ENCODE measurements around the gene STK31. TPM values are rescaled to one million over a fixed set of nuclear protein-coding genes. Genes with fewer than 3 reads are reported as not detected.

The STK31 gene
- total RNA-seq = 10 to 100 TPM in 1 of 7 donors, 1 to 10 TPM in 1, under 1 TPM in 5; 0.47 to 10.1 (median 0.81) TPM
- under 1 TPM; 0.07 to 0.29 TPM for polyA plus RNA-seq
- long read RNA-seq, donor 1 = 0 reads
- long read RNA-seq, donor 2, transcript STK31-202 (24 exons, 3,326 nt) = major isoform, 9 of 33 reads
- long read RNA-seq, donor 2, partial matches to known transcripts = 24 of 33 reads
- long read RNA-seq, donor 2, other reads (novel, unspliced or antisense) = 0 of 33 reads
- long read RNA-seq, donor 3 = 0 reads

DNA sequence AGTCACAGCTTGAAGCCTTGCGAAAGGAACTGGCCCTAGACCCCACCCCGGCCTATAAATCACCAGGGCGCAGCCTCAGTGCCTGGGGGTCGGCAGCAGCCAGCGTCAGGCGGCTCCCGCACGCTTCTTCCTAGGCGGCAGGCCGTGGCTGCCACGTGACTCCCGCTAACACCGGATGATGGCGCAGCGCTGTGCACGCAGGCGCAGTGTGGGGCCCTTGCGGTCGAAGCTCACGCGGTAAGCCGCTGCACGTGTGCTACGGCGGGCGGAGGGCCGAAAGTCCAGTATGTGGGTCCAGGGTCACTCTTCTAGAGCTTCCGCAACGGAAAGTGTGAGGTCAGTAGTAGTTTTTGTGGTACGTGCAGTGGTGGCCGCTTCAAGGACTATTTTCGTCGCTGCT is at the start of gene STK31:
Gene STK31, plus strand, starts transcription at position 220 of the 400 bp plus-strand sequence. Its CDS starts 67 bp downstream, at position 287.
- Histone ChIP-seq H3K4me3 (no peak within 1 kb of the TSS), H3K4me1 (ENCODE audit: insufficient read depth) (no peaks in the 10 kb centered on the region), H3K36me3 (no peaks in the 10 kb centered on the region), H3K27me3 (no peaks in the 10 kb centered on the region), H3K9me3 (no peaks in the 10 kb centered on the region), H3K27ac (no peak within 1 kb of the TSS)
- DNase-seq = no peak
- intact Hi-C loops (cut with DNase I) = loop anchor here (2.0 to 10.0 kb wide), 6 partner anchors 138 to 445 kb away; no protein-coding TSS in a partner anchor
- 89 to 93% (median 92%) methylated on average over 33 of the region's 33 CpGs for WGBS, 3 donors
- TF ChIP-seq POLR2A (IDR thresholded peaks at IDR 0.05) (no peak), EP300 (IDR thresholded peaks at IDR 0.05) (no peak)
- TF ChIP-seq, protein P1, sequence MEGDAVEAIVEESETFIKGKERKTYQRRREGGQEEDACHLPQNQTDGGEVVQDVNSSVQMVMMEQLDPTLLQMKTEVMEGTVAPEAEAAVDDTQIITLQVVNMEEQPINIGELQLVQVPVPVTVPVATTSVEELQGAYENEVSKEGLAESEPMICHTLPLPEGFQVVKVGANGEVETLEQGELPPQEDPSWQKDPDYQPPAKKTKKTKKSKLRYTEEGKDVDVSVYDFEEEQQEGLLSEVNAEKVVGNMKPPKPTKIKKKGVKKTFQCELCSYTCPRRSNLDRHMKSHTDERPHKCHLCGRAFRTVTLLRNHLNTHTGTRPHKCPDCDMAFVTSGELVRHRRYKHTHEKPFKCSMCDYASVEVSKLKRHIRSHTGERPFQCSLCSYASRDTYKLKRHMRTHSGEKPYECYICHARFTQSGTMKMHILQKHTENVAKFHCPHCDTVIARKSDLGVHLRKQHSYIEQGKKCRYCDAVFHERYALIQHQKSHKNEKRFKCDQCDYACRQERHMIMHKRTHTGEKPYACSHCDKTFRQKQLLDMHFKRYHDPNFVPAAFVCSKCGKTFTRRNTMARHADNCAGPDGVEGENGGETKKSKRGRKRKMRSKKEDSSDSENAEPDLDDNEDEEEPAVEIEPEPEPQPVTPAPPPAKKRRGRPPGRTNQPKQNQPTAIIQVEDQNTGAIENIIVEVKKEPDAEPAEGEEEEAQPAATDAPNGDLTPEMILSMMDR (IDR thresholded peaks at IDR 0.05) = no peak

DNA sequence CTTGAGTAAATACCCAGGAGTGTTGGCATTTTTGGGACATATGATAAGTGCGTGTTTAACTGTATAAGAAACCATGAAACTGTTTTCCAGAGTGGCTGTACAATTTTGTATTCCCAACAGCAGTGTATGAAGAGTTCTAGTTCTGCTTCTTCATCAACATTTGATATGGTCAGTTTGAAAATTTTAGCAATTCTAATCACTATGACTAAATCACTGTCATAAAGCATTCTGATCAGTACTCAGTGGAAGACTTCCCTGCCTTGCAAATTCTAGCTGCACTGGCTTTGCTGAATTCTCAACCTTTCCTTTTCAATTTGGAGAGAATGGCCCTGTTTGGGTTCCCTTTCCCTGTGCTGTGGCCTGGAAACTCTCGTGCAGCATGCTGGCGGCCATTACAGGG is 48.6 kb upstream of the STK31 start:
- Histone ChIP-seq H3K27me3 (no peaks in the 10 kb centered on the region), H3K4me3 (no peak overlapping the region), H3K36me3 (no peaks in the 10 kb centered on the region), H3K4me1 (ENCODE audit: insufficient read depth) (no peaks in the 10 kb centered on the region), H3K9me3 (no peaks in the 10 kb centered on the region), H3K27ac (no peak overlapping the region)
- TF ChIP-seq, protein P1 (IDR thresholded peaks at IDR 0.05) = no peak
- TF ChIP-seq EP300 (IDR thresholded peaks at IDR 0.05) (no peak), POLR2A (IDR thresholded peaks at IDR 0.05) (no peak)
- DNase-seq = no peak
- 84 to 85% (median 84%) methylated on average over 3 of the region's 3 CpGs for whole genome bisulfite sequencing, 3 donors
- intact Hi-C loops (cut with DNase I) = no loop called here

DNA sequence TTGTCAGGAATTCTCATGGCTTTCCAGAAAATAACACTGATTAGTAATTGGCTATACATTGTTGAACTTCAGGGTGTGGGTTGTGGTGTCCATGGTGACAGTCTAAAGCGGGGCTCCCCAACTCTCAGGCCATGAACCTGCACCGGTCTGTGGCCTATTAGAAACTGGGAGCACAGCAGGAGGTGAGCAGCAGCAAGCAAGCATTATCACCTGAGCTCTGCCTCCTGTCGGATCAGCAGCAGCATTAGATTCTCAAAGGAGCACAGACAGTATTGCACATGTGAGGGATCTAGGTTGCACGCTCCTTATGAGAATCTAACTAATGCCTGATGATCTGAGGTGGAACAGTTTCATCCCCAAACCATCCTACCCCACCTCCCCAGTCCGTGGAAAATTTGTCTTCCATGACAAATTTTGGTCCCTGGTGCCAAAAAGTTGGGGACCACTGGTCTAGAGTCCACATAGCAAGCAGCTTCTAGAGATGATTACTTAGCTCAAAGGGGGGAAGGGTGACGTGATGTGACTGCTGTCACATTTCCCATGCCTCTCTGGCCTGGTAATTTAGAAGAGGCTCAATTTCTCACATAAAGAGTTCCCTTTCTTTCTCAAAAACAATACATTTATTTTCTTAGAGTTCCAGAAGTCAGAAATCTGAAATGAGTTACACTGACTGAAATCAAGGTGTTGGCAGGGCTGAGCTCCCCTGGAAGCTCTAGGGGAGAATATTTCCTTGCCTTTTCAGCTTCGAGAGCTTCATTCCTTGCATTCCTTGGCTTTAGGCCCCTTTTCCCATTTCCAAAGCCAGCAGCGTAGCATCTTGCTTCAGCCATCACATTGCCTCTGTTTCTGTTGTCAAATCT is 47.7 kb upstream of the STK31 start:
- no peaks in the 10 kb centered on the region for H3K36me3 ChIP-seq
- no peak overlapping the region for H3K4me3 ChIP-seq
- TF ChIP-seq EP300 (IDR thresholded peaks at IDR 0.05) (no peak), POLR2A (IDR thresholded peaks at IDR 0.05) (no peak)
- TF ChIP-seq, protein P1 (IDR thresholded peaks at IDR 0.05) = no peak
- no peak for DNase-seq
- 63 to 73% (median 70%) methylated on average over 8 of the region's 8 CpGs for WGBS, 3 donors
- no peaks in the 10 kb centered on the region for H3K27me3 ChIP-seq
- H3K4me1 ChIP-seq (ENCODE audit: insufficient read depth) = no peaks in the 10 kb centered on the region
- intact Hi-C loops (cut with DNase I) = no loop called here
- no peaks in the 10 kb centered on the region for H3K9me3 ChIP-seq
- H3K27ac ChIP-seq = no peak overlapping the region

DNA sequence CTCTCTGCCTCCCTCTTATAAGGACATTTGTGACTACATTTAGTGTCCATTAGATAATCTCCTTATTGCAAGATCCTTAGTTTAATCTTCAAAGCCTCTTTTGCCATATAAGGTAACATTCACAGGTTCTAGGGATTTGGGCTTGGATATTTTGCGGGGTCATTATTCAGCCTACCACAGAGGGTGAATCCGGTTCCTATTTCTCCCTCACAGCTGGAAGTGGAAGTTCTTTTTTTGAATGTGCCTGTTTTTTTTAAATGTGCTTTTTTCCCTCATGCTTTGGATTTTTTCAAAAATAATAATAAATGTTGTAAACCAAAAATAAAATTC is 47.1 kb upstream of the STK31 start:
- Histone ChIP-seq H3K27me3 (no peaks in the 10 kb centered on the region), H3K36me3 (no peaks in the 10 kb centered on the region), H3K27ac (no peak overlapping the region), H3K9me3 (no peaks in the 10 kb centered on the region), H3K4me1 (ENCODE audit: insufficient read depth) (no peaks in the 10 kb centered on the region), H3K4me3 (no peak overlapping the region)
- intact Hi-C loops (cut with DNase I) = no loop called here
- no peak for DNase-seq
- 72 to 75% (median 74%) methylated on average over 2 of the region's 2 CpGs for WGBS, 3 donors
- TF ChIP-seq, protein P1 (IDR thresholded peaks at IDR 0.05) = no peak
- TF ChIP-seq EP300 (IDR thresholded peaks at IDR 0.05) (no peak), POLR2A (IDR thresholded peaks at IDR 0.05) (no peak)
